Osteoblast (primary cell): Measurements from ENCODE around the gene MYOCOS. TPM values are rescaled to one million over a fixed set of nuclear protein-coding genes. Genes with fewer than 3 reads are reported as not detected.
"Not testable (repeated sequence)": the region's sequence is repeated elsewhere in the genome, so short reads cannot be mapped to it uniquely, and the experiment has no call there.

Experiments
- DNase-seq: peaks from one replicate; pipeline ENCODE4 v3.0.0; 2011; ENCODE audit warnings: low spot score, mixed read lengths; ENCODE audit not compliant: insufficient read length; ENCODE audit errors: missing footprints
- H2AFZ ChIP-seq: 2 replicates; pipeline ENCODE4 v1.6.0; 2011; ENCODE audit warnings: mild to moderate bottlenecking, low read length
- H3K27ac ChIP-seq: 2 replicates; pipeline ENCODE4 v1.5.1; 2011; ENCODE audit warnings: mild to moderate bottlenecking, low read depth, low read length, moderate library complexity
- H3K27me3 ChIP-seq: 2 replicates; pipeline ENCODE4 v1.6.0; 2012; ENCODE audit warnings: mild to moderate bottlenecking, control low read depth, inconsistent platforms, low read length, moderate library complexity; ENCODE audit not compliant: insufficient read depth
- H3K36me3 ChIP-seq: 2 replicates; pipeline ENCODE4 v1.5.1; 2011; ENCODE audit warnings: mild to moderate bottlenecking, low read length, control low read depth, moderate library complexity; ENCODE audit not compliant: insufficient read depth
- H3K4me1 ChIP-seq: 2 replicates; pipeline ENCODE4 v1.5.1; 2011; ENCODE audit warnings: mild to moderate bottlenecking, low read length, control low read depth, moderate library complexity; ENCODE audit not compliant: insufficient read depth
- H3K4me2 ChIP-seq: 2 replicates; pipeline ENCODE4 v1.6.0; 2011; ENCODE audit warnings: mild to moderate bottlenecking, low read length; ENCODE audit not compliant: insufficient read depth
- H3K4me3 ChIP-seq: fragments of 200-600 bp; sonication (generic); 3 replicates; pipeline ENCODE4 v1.5.1; 2012; ENCODE audit warnings: mild to moderate bottlenecking, low read length, inconsistent platforms; ENCODE audit not compliant: insufficient read depth
- H3K79me2 ChIP-seq: 2 replicates; pipeline ENCODE4 v1.6.0; 2012; ENCODE audit warnings: mild to moderate bottlenecking, low read length, control low read depth, inconsistent platforms; ENCODE audit not compliant: insufficient read depth
- H3K9me3 ChIP-seq: 2 replicates; pipeline ENCODE4 v1.5.1; 2011; ENCODE audit warnings: low read depth, low read length, control low read depth
- H4K20me1 ChIP-seq: 2 replicates; pipeline ENCODE4 v1.6.0; 2012; ENCODE audit warnings: mild to moderate bottlenecking, low read length, control low read depth; ENCODE audit not compliant: insufficient read depth
- total RNA-seq: library from RNA; depleted of rRNA; stranded (reverse); fragments of >200 nt; gene quantifications from 2 replicates; pipeline ENCODE4 v1.2.3, GENCODE V29; 2012
- TF ChIP-seq, protein P1 (sequence below): IDR thresholded peaks from 2 replicates; pipeline ENCODE4 v1.5.1; 2011; ENCODE audit warnings: mild to moderate bottlenecking, low read depth, low read length, moderate library complexity; ENCODE audit errors: extremely low read depth

MYOCOS gene
- total RNA-seq, 1 donor, result under 0.01 TPM

DNA sequence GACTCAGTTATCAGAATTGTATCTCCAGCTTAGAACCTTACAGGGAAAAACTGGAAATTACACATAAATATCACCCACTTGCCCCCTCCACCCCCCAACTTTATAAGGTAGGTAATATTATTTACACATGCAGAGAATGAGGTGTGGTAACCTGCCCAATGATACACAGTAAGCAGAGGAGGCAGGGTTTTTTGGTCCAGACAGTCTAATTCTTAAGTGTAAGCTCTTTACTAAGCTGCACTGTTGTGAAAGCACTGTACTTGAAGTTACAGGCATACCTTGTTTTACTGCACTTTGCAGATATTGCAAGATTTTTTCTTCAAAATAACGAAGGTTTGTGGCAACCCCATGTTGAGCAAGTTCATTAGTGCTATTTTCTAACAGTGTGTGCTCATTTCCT is 24.8 kb upstream of the MYOCOS start:
- no peaks in the 10 kb centered on the region for H3K79me2 ChIP-seq
- DNase-seq, result no peak
- TF ChIP-seq, protein P1, sequence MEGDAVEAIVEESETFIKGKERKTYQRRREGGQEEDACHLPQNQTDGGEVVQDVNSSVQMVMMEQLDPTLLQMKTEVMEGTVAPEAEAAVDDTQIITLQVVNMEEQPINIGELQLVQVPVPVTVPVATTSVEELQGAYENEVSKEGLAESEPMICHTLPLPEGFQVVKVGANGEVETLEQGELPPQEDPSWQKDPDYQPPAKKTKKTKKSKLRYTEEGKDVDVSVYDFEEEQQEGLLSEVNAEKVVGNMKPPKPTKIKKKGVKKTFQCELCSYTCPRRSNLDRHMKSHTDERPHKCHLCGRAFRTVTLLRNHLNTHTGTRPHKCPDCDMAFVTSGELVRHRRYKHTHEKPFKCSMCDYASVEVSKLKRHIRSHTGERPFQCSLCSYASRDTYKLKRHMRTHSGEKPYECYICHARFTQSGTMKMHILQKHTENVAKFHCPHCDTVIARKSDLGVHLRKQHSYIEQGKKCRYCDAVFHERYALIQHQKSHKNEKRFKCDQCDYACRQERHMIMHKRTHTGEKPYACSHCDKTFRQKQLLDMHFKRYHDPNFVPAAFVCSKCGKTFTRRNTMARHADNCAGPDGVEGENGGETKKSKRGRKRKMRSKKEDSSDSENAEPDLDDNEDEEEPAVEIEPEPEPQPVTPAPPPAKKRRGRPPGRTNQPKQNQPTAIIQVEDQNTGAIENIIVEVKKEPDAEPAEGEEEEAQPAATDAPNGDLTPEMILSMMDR, result no peak

GRCh38 chr1:171600310-171600709 is 21.7 kb upstream of the MYOCOS start:
- H3K4me1 ChIP-seq, H4K20me1 ChIP-seq, H3K4me2 ChIP-seq, H3K27me3 ChIP-seq, H3K79me2 ChIP-seq, H3K36me3 ChIP-seq, H3K9me3 ChIP-seq, H3K27ac ChIP-seq, H2AFZ ChIP-seq, DNase-seq, H3K4me3 ChIP-seq: not testable (repeated sequence)

More for the DNA sequence above, 24.8 kb upstream of the MYOCOS start:
- Histone ChIP-seq H3K4me2 (no peak overlapping the region), H3K4me3 (no peak overlapping the region), H3K27ac (no peak overlapping the region), H3K27me3 (no peaks in the 10 kb centered on the region), H4K20me1 (no peaks in the 10 kb centered on the region), H3K4me1 (peaks cover 4% of the 10 kb centered on the region), H2AFZ (no peak overlapping the region), H3K9me3 (no peaks in the 10 kb centered on the region), H3K36me3 (peaks cover 16% of the 10 kb centered on the region)

DNA sequence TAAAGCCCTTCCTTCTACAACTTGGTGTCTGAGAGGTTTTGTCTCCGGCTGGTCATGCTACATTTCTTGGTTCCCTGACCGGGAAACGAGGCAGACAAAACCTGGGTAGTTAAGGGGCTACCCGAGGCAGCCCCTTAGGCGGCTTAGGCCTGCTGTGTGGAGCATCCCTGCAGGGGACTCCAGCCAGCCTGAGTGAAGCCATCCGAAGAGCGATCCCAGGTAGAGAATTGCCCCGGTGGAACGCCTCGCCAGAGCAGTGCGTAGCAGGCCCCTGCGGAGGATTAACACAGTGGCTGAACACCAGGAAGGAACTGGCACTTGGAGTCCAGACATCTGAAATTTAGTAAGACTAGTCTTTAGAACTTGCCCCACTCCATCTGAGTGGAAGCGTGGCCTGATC is 21.2 kb upstream of the MYOCOS start:
- Histone ChIP-seq H3K4me3 (no peak overlapping the region), H3K9me3 (no peaks in the 10 kb centered on the region), H3K4me2 (no peak overlapping the region), H3K79me2 (no peaks in the 10 kb centered on the region), H3K4me1 (no peaks in the 10 kb centered on the region), H3K27ac (no peak overlapping the region), H4K20me1 (no peaks in the 10 kb centered on the region), H3K27me3 (no peaks in the 10 kb centered on the region), H2AFZ (no peak overlapping the region), H3K36me3 (peaks cover 5% of the 10 kb centered on the region)
- no peak for DNase-seq
- TF ChIP-seq, protein P1, result no peak

DNA sequence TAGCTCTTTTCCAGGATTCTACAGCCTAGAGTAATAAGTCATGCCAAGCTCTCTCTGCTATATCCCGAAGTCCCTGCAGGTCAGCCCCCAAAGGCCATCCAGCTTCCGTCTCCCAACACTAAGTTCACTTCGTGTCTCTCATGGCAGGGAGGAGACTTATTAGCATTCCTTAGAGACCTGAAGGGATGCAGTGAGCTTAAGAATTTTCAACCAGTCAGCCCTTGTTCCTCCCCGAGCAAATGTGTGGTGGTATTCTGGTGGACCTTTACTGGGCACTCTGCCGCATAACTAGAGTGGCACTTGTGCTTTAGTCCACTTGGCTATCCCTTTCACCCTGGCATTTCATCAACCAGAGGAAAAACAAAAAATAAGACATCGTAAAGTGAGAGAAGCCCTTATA is 19.0 kb upstream of the MYOCOS start:
- not testable (repeated sequence) for DNase-seq, H3K4me2 ChIP-seq, H3K4me3 ChIP-seq, H3K9me3 ChIP-seq, H3K4me1 ChIP-seq, H4K20me1 ChIP-seq, H2AFZ ChIP-seq, H3K27ac ChIP-seq, H3K79me2 ChIP-seq, H3K36me3 ChIP-seq, H3K27me3 ChIP-seq

GRCh38 chr1:171606402-171606941 is 15.6 kb upstream of the MYOCOS start:
- Histone ChIP-seq H3K27ac (no peak overlapping the region), H3K4me3 (no peak overlapping the region), H4K20me1 (no peaks in the 10 kb centered on the region), H3K4me2 (no peak overlapping the region), H3K4me1 (no peaks in the 10 kb centered on the region), H3K27me3 (no peaks in the 10 kb centered on the region), H3K36me3 (no peaks in the 10 kb centered on the region), H2AFZ (peak overlapping the region; percentile 65), H3K9me3 (no peaks in the 10 kb centered on the region), H3K79me2 (no peaks in the 10 kb centered on the region)
- TF ChIP-seq, protein P1, result no peak
- no peak for DNase-seq
